NT2/D1 (cell line): Measurements from ENCODE around the gene TKTL1.

Source experiments
- SUZ12 ChIP-seq: IDR thresholded peaks from 2 replicates; pipeline ENCODE4 v1.6.1; 2011; ENCODE audit not compliant: insufficient read length, insufficient read depth; ENCODE audit errors: extremely low read depth
- YY1 ChIP-seq: IDR thresholded peaks from 2 replicates; pipeline ENCODE4 v1.6.1; 2011; ENCODE audit not compliant: insufficient read length, insufficient read depth
- ZNF274 ChIP-seq: IDR thresholded peaks from 2 replicates; pipeline ENCODE4 v1.6.1; 2011; ENCODE audit warnings: mild to moderate bottlenecking, low read depth, low read length

- no peak for TF ChIP-seq YY1
- no peak for TF ChIP-seq ZNF274
- no peak for TF ChIP-seq SUZ12
Observed at GRCh38 chrX:154332561-154332960, 37.0 kb downstream of the TKTL1 start.
